Epithelial cell of esophagus (primary cell): ENCODE results near the gene CEMIP.

ENCODE experiments used
- DNase-seq: peaks from one replicate; pipeline ENCODE4 v3.0.0; 2010; ENCODE audit warnings: low read depth
- H3K4me3 ChIP-seq: 2 replicates; pipeline ENCODE4 v1.5.1; 2011; ENCODE audit warnings: mild to moderate bottlenecking, low read length, control low read depth
- CTCF ChIP-seq: IDR thresholded peaks from 2 replicates; pipeline ENCODE4 v1.5.1; 2011; ENCODE audit warnings: low read depth, mild to moderate bottlenecking, low read length, control low read depth, inconsistent platforms; ENCODE audit not compliant: insufficient read depth; ENCODE audit errors: missing control alignments

The CEMIP gene

GRCh38 chr15:80916056-80916455, 136.9 kb downstream of the CEMIP start:
- no peak for TF ChIP-seq CTCF
- no peak overlapping the region for H3K4me3 ChIP-seq
- DNase-seq, result no peak

- H3K4me3 ChIP-seq, result no peak overlapping the region
- TF ChIP-seq CTCF, result no peak
- DNase-seq, result peak; percentile 42
Measured at GRCh38 chr15:80918196-80918783, 139.1 kb downstream of the CEMIP start.

DNA sequence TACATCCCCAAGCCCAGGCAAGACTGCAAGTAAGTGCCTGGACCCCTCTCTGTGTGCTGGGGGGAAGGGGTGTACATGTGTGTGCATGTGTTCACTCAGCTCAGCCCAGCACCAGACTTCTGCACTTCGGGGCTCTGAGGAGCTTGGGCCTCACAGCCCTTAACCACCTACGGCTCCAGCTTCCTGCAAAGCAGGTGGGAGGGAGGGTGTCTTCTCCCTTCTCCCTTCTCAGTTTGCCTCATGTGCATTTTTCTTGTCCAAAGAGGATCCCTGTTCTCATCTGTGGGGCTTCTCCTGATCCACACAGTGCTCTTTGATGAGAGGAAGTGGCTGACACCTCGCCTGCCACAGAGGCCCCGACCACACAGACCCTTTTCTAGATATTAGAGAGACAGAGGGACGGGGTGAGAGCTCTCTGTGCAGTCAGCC, 141.1 kb downstream of the CEMIP start:
- DNase-seq, result no peak

GRCh38 chr15:80921736-80922410, 142.7 kb downstream of the CEMIP start:
- no peak for DNase-seq
- no peak for TF ChIP-seq CTCF
- H3K4me3 ChIP-seq, result no peak overlapping the region

More for the DNA sequence above, 141.1 kb downstream of the CEMIP start:
- no peak for TF ChIP-seq CTCF
- no peak overlapping the region for H3K4me3 ChIP-seq

DNA sequence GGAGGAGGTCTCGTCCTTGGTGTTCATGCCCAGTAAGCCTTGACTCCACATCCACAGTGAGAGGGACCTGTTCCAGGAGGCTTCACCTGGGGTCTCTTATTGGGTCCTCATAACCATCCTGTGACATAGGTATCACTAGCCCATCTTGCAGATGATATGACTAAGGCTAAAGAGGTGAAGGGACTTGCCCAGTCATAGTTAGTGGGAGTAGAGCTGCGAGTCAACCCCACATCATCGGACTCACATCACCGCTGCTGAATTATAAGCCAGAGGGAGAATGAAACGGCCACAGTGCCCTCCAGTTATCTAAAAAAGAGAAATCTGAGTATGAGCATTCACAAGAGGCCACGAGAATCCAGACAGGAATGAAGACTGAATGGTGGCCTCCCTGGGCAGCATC, 144.5 kb downstream of the CEMIP start:
- TF ChIP-seq CTCF, result no peak

DNA sequence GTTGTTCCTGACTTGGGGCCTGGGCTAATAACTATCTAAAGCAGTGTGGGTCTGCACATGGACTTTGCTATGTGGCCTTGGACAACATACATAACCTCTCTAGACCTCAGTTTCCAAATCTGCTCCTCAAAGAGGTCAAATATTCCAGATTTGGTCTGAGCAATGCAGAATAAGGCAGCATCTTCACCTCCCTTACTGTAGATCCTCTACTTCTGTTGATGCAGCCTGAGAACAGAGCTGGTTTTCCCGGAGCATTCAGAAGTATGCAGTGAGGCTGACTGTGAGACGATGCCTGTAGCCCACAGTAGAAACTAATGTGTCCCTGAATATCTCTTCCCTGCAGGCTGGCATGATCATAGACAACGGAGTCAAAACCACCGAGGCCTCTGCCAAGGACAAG, 145.1 kb downstream of the CEMIP start:
- H3K4me3 ChIP-seq, result no peak overlapping the region
- TF ChIP-seq CTCF, result no peak
- DNase-seq, result no peak

More for the DNA sequence above, 144.5 kb downstream of the CEMIP start:
- H3K4me3 ChIP-seq, result no peak overlapping the region
- peak; percentile 35 for DNase-seq
